ENCODE measurements around the gene PTPRG. TPM values are rescaled to one million over a fixed set of nuclear protein-coding genes. Genes with fewer than 3 reads are reported as not detected.
A peak's percentile ranks its signal among the peaks of the same experiment; 100 is the strongest.

Gene PTPRG
- total RNA-seq, 4 donors from 2014 or later: 51.9 to 56.8 (median 54.4) TPM

- TF ChIP-seq EP300 (IDR thresholded peaks at IDR 0.05) (no peak), POLR2AphosphoS5 (IDR thresholded peaks at IDR 0.05) (no peak), POLR2A (IDR thresholded peaks at IDR 0.05; ENCODE audit: low read depth) (no peak), CTCF (IDR thresholded peaks at IDR 0.05) (no peak)
- DNase-seq (ENCODE audit: extremely low spot score): no peak
- intact Hi-C loops (cut with DNase I): no loop called here
- Histone ChIP-seq H3K4me3 (no peak overlapping the region), H3K36me3 (no peaks in the 10 kb centered on the region), H3K27me3 (no peaks in the 10 kb centered on the region), H3K27ac (replicated peaks in 1 of 4) (no peak overlapping the region), H3K9me3 (no peaks in the 10 kb centered on the region), H3K4me1 (peaks cover 0 to 9% (median 3%) of the 10 kb centered on the region in 4 donors)
Observed at GRCh38 chr3:61790411-61790810, 229.0 kb downstream of the PTPRG start.

GRCh38 chr3:61793056-61793455 lies 231.7 kb downstream of the PTPRG start:
- no peak overlapping the region for H3K27ac ChIP-seq (replicated peaks in 1 of 4)
- 96% methylated on average over 2 of the region's 2 CpGs for WGBS
- no peaks in the 10 kb centered on the region for H3K36me3 ChIP-seq
- H3K27me3 ChIP-seq: no peaks in the 10 kb centered on the region
- peak; percentile 42 for DNase-seq (ENCODE audit: extremely low spot score)
- TF ChIP-seq POLR2AphosphoS5 (IDR thresholded peaks at IDR 0.05): no peak
- no peak for TF ChIP-seq POLR2A (IDR thresholded peaks at IDR 0.05; ENCODE audit: low read depth)
- no peak for TF ChIP-seq EP300 (IDR thresholded peaks at IDR 0.05)
- no peak for TF ChIP-seq CTCF (IDR thresholded peaks at IDR 0.05)
- no peaks in the 10 kb centered on the region for H3K9me3 ChIP-seq
- peaks cover 0 to 12% (median 10%) of the 10 kb centered on the region in 4 donors for H3K4me1 ChIP-seq
- H3K4me3 ChIP-seq: no peak overlapping the region
- intact Hi-C loops (cut with DNase I): no loop called here

GRCh38 chr3:61793521-61793920 lies 232.2 kb downstream of the PTPRG start:
- Histone ChIP-seq H3K27ac (replicated peaks in 1 of 4) (no peak overlapping the region), H3K36me3 (no peaks in the 10 kb centered on the region), H3K4me1 (peaks cover 0 to 12% (median 10%) of the 10 kb centered on the region in 4 donors), H3K4me3 (no peak overlapping the region), H3K27me3 (no peaks in the 10 kb centered on the region), H3K9me3 (no peaks in the 10 kb centered on the region)
- TF ChIP-seq POLR2AphosphoS5 (IDR thresholded peaks at IDR 0.05): no peak
- no peak for TF ChIP-seq EP300 (IDR thresholded peaks at IDR 0.05)
- no peak for TF ChIP-seq POLR2A (IDR thresholded peaks at IDR 0.05; ENCODE audit: low read depth)
- TF ChIP-seq CTCF (IDR thresholded peaks at IDR 0.05): no peak
- DNase-seq (ENCODE audit: extremely low spot score): no peak
- intact Hi-C loops (cut with DNase I): no loop called here

- H3K4me1 ChIP-seq: peaks cover 0 to 12% (median 10%) of the 10 kb centered on the region in 4 donors
- no peak overlapping the region for H3K4me3 ChIP-seq
- no peaks in the 10 kb centered on the region for H3K9me3 ChIP-seq
- H3K27ac ChIP-seq (replicated peaks in 1 of 4): no peak overlapping the region
- DNase-seq (ENCODE audit: extremely low spot score): no peak
- H3K36me3 ChIP-seq: no peaks in the 10 kb centered on the region
- no peak for TF ChIP-seq POLR2A (IDR thresholded peaks at IDR 0.05; ENCODE audit: low read depth)
- no peak for TF ChIP-seq POLR2AphosphoS5 (IDR thresholded peaks at IDR 0.05)
- TF ChIP-seq EP300 (IDR thresholded peaks at IDR 0.05): no peak
- TF ChIP-seq CTCF (IDR thresholded peaks at IDR 0.05): no peak
- 91% methylated on average over 3 of the region's 3 CpGs for WGBS
- no peaks in the 10 kb centered on the region for H3K27me3 ChIP-seq
- intact Hi-C loops (cut with DNase I): no loop called here
Observed at GRCh38 chr3:61794341-61794740, 233.0 kb downstream of the PTPRG start.

GRCh38 chr3:61794961-61795360 lies 233.6 kb downstream of the PTPRG start:
- no peak for DNase-seq (ENCODE audit: extremely low spot score)
- no peaks in the 10 kb centered on the region for H3K27me3 ChIP-seq
- peaks cover 0 to 12% (median 10%) of the 10 kb centered on the region in 4 donors for H3K4me1 ChIP-seq
- no peak overlapping the region for H3K27ac ChIP-seq (replicated peaks in 1 of 4)
- intact Hi-C loops (cut with DNase I): no loop called here
- TF ChIP-seq EP300 (IDR thresholded peaks at IDR 0.05) (no peak), CTCF (IDR thresholded peaks at IDR 0.05) (no peak), POLR2AphosphoS5 (IDR thresholded peaks at IDR 0.05) (no peak), POLR2A (IDR thresholded peaks at IDR 0.05; ENCODE audit: low read depth) (no peak)
- H3K4me3 ChIP-seq: no peak overlapping the region
- 94% methylated on average over 2 of the region's 2 CpGs for WGBS
- H3K36me3 ChIP-seq: no peaks in the 10 kb centered on the region
- no peaks in the 10 kb centered on the region for H3K9me3 ChIP-seq

Measured in esophagus muscularis mucosa (tissue), 4 donors.